GM12874 (cell line): Measurements from ENCODE around the gene ADGRV1.

Experiments
- CTCF ChIP-seq: IDR thresholded peaks from 2 replicates; pipeline ENCODE4 v1.5.1; 2011; ENCODE audit warnings: low read depth, mild to moderate bottlenecking, control low read depth, low read length, moderate library complexity; ENCODE audit not compliant: insufficient read depth

ADGRV1 gene

DNA sequence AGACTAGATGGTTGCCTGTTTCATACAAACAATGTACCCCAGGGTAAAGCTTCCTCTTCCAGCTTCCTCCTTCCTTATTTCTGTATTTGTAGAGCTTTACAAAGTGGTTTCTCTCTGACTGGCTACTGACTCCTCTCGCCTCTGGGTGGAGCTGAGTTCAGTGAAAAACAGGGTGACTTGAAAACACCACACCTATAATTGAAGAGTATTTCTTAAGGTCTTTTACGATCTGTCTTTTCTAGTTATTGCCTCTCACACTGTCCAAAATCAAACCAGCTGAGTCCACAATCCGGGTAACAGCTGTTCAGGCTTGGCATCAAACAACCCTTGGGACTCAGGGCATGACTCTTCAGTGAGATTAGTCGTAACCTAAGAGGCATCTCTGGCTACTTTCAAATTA lies 624.2 kb downstream of the ADGRV1 start:
- TF ChIP-seq CTCF: no peak

- TF ChIP-seq CTCF: no peak
Observed at GRCh38 chr5:91183743-91184142, 625.1 kb downstream of the ADGRV1 start.

DNA sequence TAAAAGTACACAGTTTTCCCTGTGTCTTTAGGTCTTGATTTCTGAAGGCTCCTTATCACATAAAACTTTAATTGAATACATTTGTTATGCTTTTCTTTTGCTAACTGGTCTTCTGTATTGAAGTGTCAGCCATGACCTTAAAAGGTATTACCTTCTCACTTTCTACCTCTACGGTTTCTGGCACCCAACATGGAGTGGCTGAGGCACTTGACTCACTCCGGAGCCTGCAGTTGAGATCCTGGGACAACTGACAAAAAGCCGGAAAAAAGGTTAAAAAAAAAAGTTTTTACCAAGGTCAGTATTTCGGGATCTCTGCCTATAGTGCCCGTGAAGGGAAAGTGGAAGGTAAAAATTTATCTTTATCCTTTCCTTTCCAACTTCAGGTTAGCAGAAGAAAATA lies 627.5 kb downstream of the ADGRV1 start:
- TF ChIP-seq CTCF: no peak

DNA sequence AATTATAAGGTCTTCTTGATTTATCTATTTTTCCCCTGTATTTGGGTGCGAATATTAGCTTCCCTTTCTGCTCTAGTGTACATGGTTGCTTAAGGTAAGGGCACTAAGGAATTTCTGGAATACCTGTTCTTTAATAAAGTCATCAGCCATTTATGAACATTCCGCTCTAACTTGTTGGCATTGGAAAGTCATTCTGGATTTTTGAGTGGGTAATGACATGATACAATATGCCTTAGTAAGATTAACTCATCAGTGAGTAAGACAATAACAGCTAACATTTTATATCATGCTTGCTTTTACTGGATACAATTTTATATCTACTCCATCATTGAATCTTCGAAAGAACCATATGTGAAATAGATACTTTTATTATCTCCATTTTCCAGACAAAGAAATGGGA lies 628.4 kb downstream of the ADGRV1 start:
- TF ChIP-seq CTCF: no peak

DNA sequence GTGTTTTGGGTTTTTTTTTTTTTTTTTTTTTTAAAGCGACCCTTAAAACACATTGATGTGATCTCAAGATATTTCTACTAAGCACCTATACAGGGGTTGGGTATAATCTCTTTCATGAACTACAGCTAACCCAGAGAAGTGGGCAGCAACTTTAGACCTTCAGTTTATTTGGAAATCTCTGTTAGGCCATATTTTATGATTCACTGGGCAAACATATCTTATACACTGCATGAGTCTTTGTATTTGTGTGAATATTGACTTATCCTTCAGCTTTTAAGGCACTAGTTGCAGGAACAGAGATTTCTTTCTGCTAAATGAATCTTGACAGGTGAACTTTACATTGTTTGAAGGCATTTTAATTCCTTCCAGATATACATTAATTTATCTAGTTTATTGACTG lies 630.2 kb downstream of the ADGRV1 start:
- TF ChIP-seq CTCF: no peak

DNA sequence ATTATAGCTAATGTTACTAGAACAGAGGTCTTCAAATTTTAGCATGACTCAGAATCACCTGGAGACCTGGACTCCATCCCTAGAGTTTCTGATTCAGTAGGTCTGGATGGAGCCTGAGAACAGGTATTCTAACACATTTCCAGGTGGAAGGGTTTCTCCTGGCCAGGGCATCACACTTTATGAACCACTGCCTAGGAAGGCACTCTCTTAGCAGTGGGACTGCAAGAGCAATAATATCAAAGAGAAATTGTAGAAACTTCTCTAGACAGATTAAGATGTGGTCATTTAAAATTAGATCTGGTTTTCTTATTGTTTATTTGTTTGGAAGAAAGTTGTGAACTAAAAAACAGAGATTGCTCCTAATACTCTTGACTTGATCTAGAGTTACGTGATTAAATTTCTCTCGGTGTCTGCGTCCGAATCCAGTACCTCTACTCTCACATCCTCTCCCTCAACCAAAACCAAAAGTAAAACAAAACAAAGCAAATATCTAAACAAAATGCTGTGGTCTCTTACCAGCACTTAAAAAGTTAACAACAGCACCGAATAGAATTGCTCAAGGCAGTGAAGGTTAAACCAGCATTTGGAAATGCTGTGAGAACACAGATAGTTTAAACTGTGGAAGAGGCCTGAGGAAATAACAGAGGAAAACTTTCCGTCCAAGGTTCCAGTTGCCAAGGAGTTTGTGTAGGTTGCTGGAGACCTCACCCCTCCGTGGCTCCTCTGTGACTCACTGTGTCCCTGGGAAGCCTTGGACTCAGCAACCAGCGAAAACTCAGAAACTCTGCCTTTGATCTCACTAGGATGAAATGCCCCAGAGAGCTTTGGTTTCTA lies 631.1 kb downstream of the ADGRV1 start:
- no peak for TF ChIP-seq CTCF

- no peak for TF ChIP-seq CTCF
Observed at GRCh38 chr5:91190314-91190690, 631.7 kb downstream of the ADGRV1 start.
